GM19455 (cell line): ENCODE data around the gene CD7.

Experiments used
- ATAC-seq: cut with Tn5 transposase; IDR thresholded peaks from one replicate; pipeline ENCODE4 v1.9.1; 2021; ENCODE audit not compliant: unreplicated experiment

Gene CD7

DNA sequence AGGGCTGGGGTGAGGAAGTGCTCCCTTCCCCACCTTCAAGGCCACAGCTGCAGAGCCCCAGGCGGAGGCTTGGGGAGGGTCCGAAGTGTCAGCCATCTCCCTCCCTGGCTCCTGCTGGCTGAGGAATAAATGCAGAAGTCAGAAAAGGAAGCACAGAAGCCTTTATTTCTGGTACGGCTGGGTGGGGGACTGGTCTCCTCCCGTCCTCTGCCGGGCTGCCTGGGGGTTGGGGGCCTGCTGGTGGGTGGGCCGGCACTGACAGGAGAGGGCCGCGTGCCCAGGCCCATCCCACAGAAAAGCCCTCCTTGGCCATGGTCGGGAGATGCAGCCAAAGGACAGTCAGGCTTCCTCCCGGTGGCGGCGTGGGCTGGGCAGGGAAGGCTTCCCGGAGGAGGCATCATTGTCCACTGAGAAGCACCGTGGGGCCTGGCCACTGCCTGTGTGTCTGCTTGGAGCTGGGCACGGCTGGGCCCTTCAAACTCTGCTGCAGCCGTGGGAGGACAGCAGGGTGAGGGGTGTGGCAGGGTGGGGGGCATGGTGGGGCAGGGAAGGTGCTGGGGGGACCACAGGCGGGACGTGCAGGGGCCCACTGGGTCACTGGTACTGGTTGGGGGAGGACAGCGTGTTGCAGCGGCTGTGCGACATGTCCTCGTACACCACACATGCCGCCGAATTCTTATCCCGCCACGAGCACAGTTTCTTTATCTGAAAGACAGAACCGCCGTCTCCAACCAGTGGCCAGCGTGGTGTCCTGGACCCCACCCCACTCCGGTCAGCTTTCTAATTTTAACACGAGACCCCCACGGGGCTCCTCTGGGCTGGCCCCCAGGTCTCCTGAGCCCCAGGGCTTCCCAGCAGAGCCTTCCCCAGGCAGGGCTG is 2.4 kb downstream of the CD7 start:
- ATAC-seq: no peak

GRCh38 chr17:82314012-82314726 is 3.2 kb downstream of the CD7 start:
- ATAC-seq: no peak

DNA sequence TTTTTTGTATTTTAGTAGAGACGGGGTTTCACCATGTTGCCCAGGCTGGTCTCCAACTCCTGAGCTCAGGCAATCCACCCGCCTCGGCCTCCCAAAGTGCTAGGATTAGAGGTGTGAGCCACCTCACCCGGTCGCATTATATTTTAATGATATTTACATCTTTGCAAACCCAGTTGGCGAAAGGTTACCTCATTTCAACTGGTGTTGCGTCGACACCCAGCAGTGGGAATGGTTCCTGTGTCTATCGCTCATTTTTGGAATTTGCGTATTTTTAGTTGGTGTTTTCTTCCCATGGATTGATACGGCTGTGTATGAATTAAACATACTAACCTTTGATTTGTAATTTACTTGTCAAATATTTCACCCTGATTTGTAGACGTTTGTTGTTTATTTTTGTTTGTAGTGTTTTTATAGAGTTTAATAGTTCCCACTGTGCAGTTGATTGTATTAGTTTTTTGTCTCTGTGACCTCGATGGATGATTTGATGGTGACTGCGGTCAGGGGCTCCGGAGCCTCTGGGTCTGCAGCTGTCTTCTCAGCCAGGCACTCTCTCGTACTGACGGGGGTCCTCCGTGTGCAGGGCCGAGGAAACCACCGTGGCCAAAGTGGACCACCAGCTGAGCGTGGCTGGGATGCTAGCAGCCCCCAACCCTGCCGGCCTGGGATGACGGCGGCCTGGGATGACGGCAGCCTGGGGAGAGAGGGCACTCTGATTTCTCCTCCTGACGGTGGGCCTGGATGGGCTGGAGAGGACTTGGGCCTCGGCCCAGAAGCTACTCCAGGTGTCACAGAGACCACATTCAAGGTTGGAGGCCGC is 4.0 kb downstream of the CD7 start:
- ATAC-seq: no peak

DNA sequence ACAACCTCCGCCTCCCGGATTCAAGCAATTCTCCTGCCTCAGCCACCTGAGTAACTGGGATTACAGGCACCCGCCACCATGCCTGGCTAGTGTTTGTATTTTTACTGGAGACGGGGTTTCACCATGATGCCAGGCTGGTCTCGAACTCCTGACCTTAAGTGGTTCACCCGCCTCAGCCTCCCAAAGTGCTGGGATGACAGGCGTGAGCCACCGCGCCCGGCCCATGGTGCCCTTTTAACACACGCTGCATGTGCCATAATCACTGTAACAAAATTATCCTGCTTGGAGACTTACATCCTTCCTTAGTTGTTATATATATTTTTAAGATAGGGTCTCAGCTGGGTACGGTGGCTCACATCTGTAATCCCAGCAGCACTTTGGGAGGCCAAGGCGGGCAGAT is 5.4 kb downstream of the CD7 start:
- ATAC-seq: no peak

- no peak for ATAC-seq
Measured at GRCh38 chr17:82310877-82311276, 6.5 kb downstream of the CD7 start.

DNA sequence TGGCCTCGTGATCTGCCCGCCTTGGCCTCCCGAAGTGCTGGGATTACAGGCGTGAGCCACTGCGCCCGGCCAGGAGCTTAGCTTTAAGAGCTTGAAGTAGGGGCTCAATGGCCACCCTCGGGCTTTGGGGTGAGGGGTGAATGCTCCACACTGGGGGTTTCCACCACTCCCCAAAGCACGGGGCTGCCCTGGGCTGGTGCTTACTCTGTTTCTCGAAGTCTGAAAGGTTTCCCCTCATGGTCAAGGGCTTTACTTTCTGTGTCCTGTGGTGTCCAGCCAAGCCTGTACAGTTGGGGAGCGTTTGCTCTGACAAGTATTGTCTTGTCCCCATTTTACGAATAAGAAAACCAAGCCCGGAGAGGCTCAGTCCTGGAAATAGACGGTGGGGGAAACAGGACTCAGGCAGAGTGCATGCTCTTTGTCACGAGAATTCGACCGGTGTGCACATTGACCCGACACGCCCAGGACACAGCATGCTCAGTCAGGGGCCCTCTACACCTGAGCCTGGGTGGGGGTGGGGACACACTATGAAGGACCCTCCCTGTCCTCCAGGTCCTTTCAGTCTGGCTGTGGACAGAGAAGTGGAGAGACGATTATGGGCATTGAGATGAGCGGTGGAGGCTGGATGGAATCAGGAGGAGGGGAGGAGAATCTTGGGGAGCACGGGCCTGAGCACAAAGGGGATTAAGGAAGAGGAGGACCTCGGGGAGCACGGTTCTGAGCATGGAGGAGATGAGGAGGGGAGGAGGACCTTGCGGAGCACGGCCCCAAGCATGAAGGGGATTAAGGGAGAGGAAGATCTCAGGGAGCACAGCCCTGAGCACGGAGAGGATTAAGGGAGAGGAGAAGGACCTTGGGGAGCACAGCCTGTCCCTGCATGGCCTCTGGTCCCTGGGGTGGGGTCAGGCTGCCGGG is 7.5 kb downstream of the CD7 start:
- ATAC-seq: no peak

- no peak for ATAC-seq
Measured at GRCh38 chr17:82305727-82306300, 11.6 kb downstream of the CD7 start.

DNA sequence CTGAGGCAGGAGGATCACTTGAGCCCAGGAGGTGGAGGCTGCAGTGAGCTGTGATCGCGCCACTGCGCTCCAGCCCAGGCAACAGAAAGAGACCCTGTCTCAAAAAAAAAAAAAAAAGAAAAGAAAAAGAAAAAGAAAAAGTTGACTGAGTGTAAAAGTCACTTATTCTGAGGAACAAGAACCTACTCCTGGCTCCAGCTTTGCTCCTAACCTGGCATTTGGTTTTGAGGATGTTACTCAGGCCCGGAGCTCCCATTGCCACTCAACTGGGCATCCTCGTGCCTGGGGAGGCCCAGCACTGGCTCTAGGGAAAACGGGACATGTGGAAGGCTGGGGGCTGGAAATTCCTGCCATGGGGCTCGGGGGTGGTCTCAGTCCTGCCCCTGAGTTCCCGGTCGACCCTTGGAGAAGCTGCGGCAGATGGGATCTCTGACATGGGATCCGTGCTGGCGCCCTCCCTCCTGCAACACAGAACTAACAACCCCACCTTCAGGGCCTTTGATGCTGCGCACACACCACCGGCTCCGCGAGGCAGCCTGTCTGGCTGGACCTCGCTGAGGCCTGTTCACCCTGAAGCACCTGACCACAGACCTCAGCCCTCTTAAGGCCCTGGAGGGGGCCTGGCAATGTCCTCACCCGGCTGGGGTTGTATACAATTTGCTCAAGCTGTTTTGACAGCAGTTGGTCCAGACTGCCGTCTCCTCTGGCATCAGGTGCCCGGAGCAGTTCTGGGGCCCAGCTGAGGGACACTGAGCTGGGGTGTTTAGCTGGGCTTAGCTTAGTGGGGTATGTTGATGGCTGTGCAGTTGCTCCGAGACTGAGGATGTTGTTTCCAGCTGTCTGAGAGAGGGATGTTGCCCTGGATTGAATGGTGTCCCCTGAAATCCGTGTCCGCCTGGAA is 12.3 kb downstream of the CD7 start:
- no peak for ATAC-seq

- ATAC-seq: no peak
Measured at GRCh38 chr17:82303944-82304808, 13.2 kb downstream of the CD7 start.

DNA sequence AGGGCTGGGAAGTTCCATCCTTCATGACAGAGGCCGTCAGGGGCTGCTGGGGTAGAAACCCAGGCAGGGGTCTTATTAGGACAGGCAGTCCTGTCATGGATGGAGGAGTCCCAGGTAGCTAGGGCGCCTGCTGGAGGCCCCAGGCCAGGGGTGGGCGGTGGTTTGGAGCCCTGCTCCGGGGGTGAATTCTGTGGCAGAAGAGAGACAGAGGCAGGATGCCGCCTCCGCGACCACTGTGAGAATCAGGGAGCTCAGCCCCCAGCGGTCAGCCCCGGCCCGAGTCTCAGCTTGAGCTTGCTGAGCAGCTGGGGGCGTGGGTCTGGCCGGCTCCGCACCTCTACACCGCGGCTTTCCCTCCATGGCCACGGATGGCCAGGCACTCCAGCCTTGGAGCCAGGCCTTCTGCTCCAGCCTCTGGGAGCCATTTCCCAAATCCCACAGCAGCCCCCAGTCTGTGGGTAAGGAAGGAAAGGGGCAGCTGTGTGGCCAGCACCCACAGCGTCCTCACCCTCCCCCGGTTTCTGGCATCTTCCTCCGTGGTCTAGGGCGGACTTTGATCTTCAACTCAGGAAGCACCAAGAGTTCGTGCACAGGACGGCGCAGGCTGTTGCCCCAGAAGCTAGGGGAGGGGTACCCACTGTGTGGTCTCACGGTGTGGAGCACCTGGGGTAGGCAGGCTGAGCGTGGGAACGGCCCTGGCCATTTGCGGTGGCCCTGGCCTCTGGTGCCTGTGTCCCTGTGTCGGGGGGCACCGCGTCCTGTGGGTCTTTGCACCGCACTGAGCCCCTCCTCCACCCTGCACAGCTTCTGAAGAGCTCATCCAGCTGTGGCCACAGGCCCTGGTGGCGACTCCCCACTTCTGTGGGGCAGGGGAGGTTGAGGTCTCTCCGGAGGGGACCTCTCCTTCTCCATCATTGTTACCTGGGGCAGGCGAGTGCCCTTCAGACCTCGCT is 14.1 kb downstream of the CD7 start:
- no peak for ATAC-seq

GRCh38 chr17:82302568-82302963 is 14.8 kb downstream of the CD7 start:
- no peak for ATAC-seq

DNA sequence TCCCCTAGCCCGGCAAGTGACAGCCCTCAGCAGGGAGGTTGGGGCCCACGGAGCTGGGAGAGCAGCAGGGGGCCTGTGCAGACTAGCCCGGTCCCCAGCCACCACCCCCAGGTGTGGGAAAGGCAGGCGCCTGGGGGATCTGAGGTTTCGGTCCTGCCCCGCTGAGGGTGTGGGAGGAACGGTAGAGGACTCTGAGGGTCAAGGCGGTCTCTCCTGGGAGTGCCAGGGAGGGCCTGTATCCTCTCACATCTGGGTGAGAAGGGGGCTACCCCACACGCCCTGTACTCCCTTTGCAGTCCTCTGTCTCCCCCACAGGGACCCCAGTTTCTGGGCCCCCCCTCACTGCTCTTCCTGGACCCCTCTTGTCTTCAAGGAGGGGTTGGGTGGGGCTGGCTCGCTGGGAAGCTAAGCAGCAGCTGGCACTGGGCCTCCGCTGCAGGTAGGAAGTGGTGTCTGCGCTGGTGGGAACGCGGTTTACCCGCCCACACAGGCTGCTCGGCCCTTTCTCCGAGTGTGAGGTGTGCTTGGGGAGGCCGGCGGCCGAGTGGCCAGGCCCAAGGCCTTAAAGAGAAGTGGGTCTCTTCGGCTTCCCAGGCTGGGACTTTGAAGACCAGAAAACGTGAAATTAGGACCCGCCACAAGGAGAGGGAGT is 15.4 kb downstream of the CD7 start:
- no peak for ATAC-seq

DNA sequence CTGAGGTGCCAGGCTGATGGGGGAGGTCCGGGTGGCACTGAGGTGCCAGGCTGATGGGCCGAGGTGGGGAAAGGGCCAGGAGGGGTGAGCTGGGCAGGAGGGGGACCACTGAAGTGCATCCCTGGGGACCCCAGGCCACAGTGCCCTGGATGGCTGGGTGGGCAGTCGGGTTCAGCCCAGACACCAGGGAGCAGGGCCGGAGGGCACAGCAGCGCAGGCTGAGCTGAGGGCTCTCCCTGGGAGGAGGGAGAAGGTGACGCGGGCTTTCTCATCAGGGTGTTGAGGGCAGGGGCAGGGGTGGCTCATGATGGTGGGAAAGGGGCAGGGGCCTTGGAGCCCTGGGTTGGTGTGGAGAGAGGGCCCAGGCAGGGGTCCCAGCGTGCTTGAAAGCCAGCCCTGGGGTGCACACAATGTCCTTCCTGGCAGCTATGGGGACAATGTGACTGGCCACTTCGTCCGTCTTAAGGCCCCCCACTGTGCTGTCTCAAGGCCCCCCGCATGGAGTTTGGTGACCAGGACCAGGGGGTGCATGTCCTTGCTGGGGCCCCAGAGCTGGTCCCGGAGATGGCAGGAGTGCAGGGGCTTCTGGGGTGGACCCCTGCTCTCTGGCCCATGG is 16.0 kb downstream of the CD7 start:
- no peak for ATAC-seq

GRCh38 chr17:82300707-82301270 is 16.6 kb downstream of the CD7 start:
- no peak for ATAC-seq

DNA sequence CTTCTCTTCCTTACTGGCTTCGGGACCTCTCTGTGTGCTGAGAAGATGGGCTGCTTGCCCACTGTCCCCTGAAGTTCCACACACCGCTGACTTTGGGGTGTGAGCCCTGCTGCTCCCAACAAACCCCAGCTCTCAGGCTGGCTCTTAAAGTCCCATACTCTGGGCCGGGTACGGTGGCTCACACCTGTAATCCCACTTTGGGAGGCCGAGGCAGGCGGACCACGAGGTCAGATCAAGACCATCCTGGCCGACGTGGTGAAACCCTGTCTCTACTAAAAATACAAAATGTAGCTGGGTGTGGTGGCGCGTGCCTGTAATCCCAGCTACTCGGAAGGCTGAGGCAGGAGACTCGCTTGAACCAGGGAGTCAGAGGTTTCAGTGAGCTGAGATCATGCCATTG is 17.2 kb downstream of the CD7 start:
- ATAC-seq: no peak

DNA sequence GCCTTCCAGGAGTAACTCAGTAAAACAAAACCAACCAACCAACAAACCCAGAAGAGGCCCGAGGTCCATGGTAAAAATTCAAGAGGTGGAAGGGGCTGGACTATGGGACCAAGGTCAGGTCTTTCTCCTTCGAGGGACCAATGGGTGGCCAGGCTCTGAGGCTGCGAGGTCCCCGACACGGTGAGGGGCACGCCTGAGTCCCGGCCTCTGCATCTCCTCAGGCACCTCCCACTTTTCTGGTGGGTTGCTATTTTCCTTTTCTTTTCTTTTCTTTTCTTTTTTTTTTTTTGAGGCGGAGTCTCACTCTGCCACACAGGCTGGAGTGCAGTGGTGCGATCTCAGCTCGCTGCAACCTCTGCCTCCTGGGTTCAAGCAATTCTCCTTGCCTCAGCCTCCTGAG is 18.0 kb downstream of the CD7 start:
- no peak for ATAC-seq
